ENCODE results near the gene TAGLN.
"Not testable (repeated sequence)": the region's sequence is repeated elsewhere in the genome, so short reads cannot be mapped to it uniquely, and the experiment has no call there.

TAGLN gene

DNA sequence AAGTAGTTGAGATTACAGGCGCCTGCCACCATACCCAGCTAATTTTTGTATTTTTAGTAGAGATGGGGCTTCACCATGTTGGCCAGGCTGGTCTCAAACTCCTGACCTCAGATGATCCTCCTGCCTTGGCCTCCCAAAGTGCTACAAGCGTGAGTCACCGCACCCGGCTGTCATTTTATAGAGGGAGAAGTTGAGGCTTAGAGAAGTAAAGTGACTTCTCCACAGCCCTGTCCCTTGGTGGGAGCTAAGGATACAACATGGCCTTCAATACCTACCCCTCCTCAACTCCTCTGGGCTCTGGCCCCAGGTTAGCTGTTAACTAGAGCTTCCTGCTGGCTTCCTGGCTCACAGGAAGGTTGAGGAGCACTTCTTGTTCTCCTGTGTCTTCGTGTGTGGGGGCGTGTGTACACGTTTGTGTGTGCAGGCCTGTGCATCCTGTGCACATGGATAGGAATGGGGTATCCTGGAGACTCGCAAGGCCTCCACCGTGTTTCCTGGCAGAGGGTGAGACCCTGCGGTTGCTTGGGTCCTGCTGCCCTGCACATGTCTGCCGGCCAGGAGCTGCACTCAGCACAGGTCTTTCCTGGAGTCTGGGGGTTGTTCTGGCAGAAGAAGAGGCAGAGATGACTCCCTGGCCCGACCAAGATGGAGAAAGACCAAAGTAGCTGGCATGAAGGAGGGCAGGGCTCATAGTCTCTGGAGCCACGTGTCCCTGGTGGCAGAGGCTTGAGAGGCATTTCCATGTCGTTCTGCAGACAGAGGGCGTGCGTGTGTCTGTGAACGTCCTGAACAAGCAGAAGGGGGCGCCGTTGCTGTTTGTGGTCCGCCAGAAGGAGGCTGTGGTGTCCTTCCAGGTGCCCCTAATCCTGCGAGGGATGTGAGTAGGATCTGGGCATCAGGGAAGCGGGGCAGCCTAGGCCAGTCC lies 18.2 kb upstream of the TAGLN start:
- DNase-seq (ENCODE audit: insufficient read length, low spot score), result no peak
- no peak for FAIRE-seq

GRCh38 chr11:117181586-117182550 lies 17.3 kb upstream of the TAGLN start:
- FAIRE-seq, result no peak
- DNase-seq (ENCODE audit: insufficient read length, low spot score), result no peak

GRCh38 chr11:117182551-117182935 lies 16.6 kb upstream of the TAGLN start:
- FAIRE-seq (no peak), DNase-seq (ENCODE audit: insufficient read length, low spot score) (no peak)

- not testable (repeated sequence) for DNase-seq (ENCODE audit: insufficient read length, low spot score); FAIRE-seq
Observed at GRCh38 chr11:117183178-117183577, 16.0 kb upstream of the TAGLN start.

DNA sequence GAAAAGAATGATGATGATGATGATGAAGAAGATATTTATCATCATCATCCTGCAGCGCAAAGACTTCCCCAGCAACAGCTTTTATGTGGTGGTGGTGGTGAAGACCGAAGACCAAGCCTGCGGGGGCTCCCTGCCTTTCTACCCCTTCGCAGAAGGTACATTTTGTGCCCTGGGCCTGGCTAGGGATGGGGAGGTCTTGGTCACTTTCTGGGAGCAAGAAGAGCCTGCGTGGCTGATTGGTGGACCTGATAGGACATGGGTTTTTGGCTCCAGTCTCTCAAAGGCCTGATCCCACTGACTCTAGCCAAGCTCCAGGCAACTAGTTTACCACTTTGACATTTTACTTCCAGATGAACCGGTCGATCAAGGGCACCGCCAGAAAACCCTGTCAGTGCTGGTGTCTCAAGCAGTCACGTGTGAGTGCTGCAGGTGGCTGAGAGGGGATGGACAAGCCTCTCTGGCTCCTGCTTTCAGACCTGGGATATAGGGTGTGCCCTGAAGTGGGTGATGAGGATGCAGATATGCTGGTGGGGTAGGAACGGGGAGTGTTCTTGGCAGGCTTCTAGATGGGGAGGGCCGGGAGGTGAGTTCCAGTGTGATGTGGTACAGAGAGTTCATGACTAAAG lies 15.3 kb upstream of the TAGLN start:
- FAIRE-seq (no peak), DNase-seq (ENCODE audit: insufficient read length, low spot score) (no peak)

- no peak for FAIRE-seq
- no peak for DNase-seq (ENCODE audit: insufficient read length, low spot score)
Observed at GRCh38 chr11:117185736-117186430, 13.3 kb upstream of the TAGLN start.

DNA sequence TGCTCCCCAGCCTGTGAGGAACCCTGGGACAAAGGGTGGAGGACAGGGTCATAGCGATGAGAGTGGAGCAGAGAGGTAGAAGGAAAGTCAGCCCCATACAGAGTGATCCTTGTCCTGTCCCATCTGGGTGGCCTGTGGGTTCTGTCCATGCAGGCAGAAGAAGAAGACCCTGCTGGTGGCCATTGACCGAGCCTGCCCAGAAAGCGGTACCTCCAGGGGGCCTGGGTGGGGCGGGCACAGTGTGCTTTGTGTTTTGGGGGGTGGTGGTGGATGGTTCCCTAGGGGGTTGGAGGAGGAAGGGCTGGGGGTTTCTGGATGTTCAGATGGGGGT lies 12.8 kb upstream of the TAGLN start:
- DNase-seq (ENCODE audit: insufficient read length, low spot score), result no peak
- FAIRE-seq, result no peak

- FAIRE-seq (no peak), DNase-seq (ENCODE audit: insufficient read length, low spot score) (no peak)
Observed at GRCh38 chr11:117187007-117187406, 12.2 kb upstream of the TAGLN start.

GRCh38 chr11:117187428-117187798 lies 11.8 kb upstream of the TAGLN start:
- FAIRE-seq (no peak), DNase-seq (ENCODE audit: insufficient read length, low spot score) (no peak)

GRCh38 chr11:117187799-117188481 lies 11.2 kb upstream of the TAGLN start:
- FAIRE-seq, result no peak
- DNase-seq (ENCODE audit: insufficient read length, low spot score), result no peak

DNA sequence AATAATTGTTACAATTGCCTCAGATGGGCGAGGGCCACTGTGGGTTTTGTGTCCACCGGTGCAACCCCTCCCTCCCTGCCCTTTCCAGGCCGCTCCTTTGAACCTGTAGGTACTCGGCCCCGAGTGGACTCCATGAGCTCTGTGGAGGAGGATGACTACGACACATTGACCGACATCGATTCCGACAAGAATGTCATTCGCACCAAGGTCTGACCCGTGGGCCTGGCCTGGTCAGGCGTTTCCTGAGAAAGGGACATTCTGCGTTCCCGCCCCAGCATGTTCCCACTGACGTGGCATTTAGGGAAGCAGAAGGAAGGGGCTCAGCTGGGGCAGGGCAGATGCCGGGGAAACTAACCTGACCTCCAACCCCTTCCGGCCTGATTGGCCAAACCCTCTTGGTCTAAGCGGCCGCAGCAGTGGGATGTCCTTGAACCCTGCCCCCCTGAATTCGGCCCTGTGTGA lies 10.5 kb upstream of the TAGLN start:
- no peak for FAIRE-seq

GRCh38 chr11:117189191-117189940 lies 9.8 kb upstream of the TAGLN start:
- FAIRE-seq (no peak), DNase-seq (ENCODE audit: insufficient read length, low spot score) (no peak)

More for the DNA sequence above, 10.5 kb upstream of the TAGLN start:
- no peak for DNase-seq (ENCODE audit: insufficient read length, low spot score)

DNA sequence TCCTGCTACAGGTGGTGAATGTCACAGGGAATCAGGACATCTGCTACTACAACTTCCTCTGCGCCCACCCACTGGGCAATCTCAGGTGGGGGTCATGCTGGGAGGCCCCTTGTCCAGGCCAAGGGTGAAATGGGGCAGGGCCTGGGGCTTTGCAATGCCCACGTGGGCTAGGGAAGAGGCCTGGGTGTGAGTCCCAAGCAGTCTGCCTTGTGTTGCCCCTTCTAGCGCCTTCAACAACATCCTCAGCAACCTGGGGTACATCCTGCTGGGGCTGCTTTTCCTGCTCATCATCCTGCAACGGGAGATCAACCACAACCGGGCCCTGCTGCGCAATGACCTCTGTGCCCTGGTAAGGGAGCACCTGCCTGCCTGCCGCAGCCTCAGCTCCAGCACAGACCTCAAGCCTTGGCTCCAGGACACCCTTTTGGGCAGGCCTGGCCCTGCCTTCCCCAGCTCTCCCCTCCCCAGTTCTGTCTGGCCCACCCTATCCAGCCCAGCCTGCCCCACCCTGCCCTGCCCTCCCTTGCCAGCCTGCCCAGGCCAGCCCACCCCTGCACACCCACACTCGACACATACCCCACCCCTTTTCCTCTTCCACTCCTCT lies 9.1 kb upstream of the TAGLN start:
- FAIRE-seq, result no peak

DNA sequence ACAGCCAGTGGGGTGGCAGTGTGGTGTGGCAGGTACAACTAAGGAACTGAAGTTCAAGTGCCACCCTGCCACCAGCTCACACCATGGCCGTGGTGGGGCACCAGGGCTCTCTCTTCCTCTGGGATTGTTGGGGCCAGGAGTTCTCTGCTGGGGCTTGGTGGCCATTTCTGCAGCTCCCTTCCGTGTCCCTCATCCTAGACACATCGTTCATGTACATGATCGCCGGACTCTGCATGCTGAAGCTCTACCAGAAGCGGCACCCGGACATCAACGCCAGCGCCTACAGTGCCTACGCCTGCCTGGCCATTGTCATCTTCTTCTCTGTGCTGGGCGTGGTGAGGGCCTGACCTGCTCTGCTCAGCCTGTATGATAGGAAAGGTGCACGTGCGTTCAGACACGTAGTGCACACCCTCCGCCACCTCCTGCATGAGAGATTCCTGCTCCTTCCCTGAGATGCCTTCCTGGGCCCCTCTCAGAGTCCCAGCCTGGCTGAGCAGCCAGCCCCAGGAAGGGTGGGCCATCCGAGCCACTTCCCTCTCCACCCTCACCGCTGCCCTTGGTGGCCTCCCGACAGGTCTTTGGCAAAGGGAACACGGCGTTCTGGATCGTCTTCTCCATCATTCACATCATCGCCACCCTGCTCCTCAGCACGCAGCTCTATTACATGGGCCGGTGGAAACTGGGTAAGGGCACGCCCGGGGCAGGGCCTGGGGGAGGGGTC lies 7.3 kb upstream of the TAGLN start:
- no peak for DNase-seq (ENCODE audit: insufficient read length, low spot score)
- no peak for FAIRE-seq

More for the DNA sequence above, 9.1 kb upstream of the TAGLN start:
- DNase-seq (ENCODE audit: insufficient read length, low spot score), result no peak

DNA sequence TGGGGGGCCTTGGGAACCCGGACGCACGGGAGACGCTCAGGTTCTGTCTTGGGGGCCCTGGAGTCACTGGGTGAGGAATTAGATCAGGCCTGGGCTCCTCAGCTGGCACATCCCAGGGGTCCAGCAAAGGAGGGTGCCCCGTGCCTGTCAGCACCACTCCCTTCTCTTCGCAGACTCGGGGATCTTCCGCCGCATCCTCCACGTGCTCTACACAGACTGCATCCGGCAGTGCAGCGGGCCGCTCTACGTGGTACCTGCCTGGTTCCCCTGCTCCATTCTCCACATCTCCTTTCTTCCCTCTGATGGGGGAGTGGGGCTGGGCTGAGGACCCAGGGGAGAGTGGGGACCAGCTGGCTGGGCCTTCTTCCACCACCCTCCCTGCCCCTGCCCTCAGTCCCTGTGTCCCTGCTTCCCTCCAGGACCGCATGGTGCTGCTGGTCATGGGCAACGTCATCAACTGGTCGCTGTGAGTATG lies 6.7 kb upstream of the TAGLN start:
- no peak for DNase-seq (ENCODE audit: insufficient read length, low spot score)

GRCh38 chr11:117193130-117194020 lies 5.8 kb upstream of the TAGLN start:
- DNase-seq (ENCODE audit: insufficient read length, low spot score), result no peak
- no peak for FAIRE-seq

More for the DNA sequence above, 6.7 kb upstream of the TAGLN start:
- no peak for FAIRE-seq

GRCh38 chr11:117194267-117194666 lies 4.9 kb upstream of the TAGLN start:
- FAIRE-seq (no peak), DNase-seq (ENCODE audit: insufficient read length, low spot score) (no peak)
